HG03045 (cell line): ENCODE measurements around the gene GCNT1.
"Not testable (repeated sequence)": the region's sequence is repeated elsewhere in the genome, so short reads cannot be mapped to it uniquely, and the experiment has no call there.

Source experiments
- ATAC-seq: cut with Tn5 transposase; IDR thresholded peaks from one replicate; pipeline ENCODE4 v1.9.1; 2021; ENCODE audit warnings: mild to moderate bottlenecking, moderate library complexity; ENCODE audit not compliant: unreplicated experiment

The GCNT1 gene

GRCh38 chr9:76530458-76531110, 71.6 kb downstream of the GCNT1 start:
- ATAC-seq: no peak

GRCh38 chr9:76531231-76531780, 72.3 kb downstream of the GCNT1 start:
- ATAC-seq: no peak

GRCh38 chr9:76532877-76533276, 73.9 kb downstream of the GCNT1 start:
- ATAC-seq: not testable (repeated sequence)

- no peak for ATAC-seq
Measured at GRCh38 chr9:76534026-76534425, 75.0 kb downstream of the GCNT1 start.

GRCh38 chr9:76537150-76537646, 78.2 kb downstream of the GCNT1 start:
- ATAC-seq: no peak

GRCh38 chr9:76539180-76539579, 80.2 kb downstream of the GCNT1 start:
- no peak for ATAC-seq

- ATAC-seq: no peak
Measured at GRCh38 chr9:76542360-76542759, 83.4 kb downstream of the GCNT1 start.

GRCh38 chr9:76545191-76545590, 86.2 kb downstream of the GCNT1 start:
- no peak for ATAC-seq

- ATAC-seq: no peak
Measured at GRCh38 chr9:76552181-76552580, 93.2 kb downstream of the GCNT1 start.

- ATAC-seq: no peak
Measured at GRCh38 chr9:76552751-76553455, 93.9 kb downstream of the GCNT1 start.

GRCh38 chr9:76553680-76554079, 94.7 kb downstream of the GCNT1 start:
- no peak for ATAC-seq
